Esophagus squamous epithelium (tissue), 5 donors: ENCODE measurements around the gene ATAD1. TPM values are rescaled to one million over a fixed set of nuclear protein-coding genes. Genes with fewer than 3 reads are reported as not detected.
"Not testable (repeated sequence)": the region's sequence is repeated elsewhere in the genome, so short reads cannot be mapped to it uniquely, and the experiment has no call there.

Experiments used
- DNase-seq: peaks from one replicate; lab custom pipeline; 2025; lab: John Stamatoyannopoulos, UW
- H3K27ac ChIP-seq, 4 donors: fragments of 200-600 bp; sonication (generic); one replicate each; pipeline ENCODE4 v1.5.1; 2016 to 2019; ENCODE audit warnings: mild to moderate bottlenecking in 1 of 4
- H3K27me3 ChIP-seq, 4 donors: fragments of 200-600 bp; sonication (generic); 1 replicate in 3 of 4; 2 replicates in 1 of 4; pipeline versions ENCODE4 v1.5.1 to v1.6.0; 2017 to 2021; ENCODE audit warnings: antibody characterized with exemption in 1 of 4
- H3K36me3 ChIP-seq, 3 donors: fragments of 200-600 bp; sonication (generic); one replicate each; pipeline ENCODE4 v1.5.1; 2016 to 2019
- H3K4me1 ChIP-seq, 3 donors: fragments of 200-600 bp; sonication (generic); one replicate each; pipeline ENCODE4 v1.5.1; 2017 to 2019
- H3K4me3 ChIP-seq, 4 donors: fragments of 200-600 bp; sonication (generic); 1 replicate in 3 of 4; 2 replicates in 1 of 4; pipeline ENCODE4 v1.5.1; 2016 to 2019; ENCODE audit warnings: mild to moderate bottlenecking in 2 of 4, moderate library complexity in 1 of 4
- H3K9me3 ChIP-seq, 3 donors: fragments of 200-600 bp; sonication (generic); one replicate each; pipeline ENCODE4 v1.5.1; 2016 to 2019
- CTCF ChIP-seq, 6 experiments: fragments of 450-650 bp in 4 of 6; fragments of 200-600 bp in 2 of 6; sonication (generic) in 2 of 6; IDR thresholded peaks; one replicate each; pipeline ENCODE4 v1.5.1; 2016 to 2019; ENCODE audit warnings: antibody characterized with exemption in 6 of 6, mild to moderate bottlenecking in 4 of 6, moderate library complexity in 4 of 6
- POLR2A ChIP-seq, 4 donors: fragments of 450-650 bp; IDR thresholded peaks; one replicate each; pipeline ENCODE4 v1.6.1; 2017; ENCODE audit warnings: antibody characterized with exemption in 4 of 4, mild to moderate bottlenecking in 4 of 4, moderate library complexity in 3 of 4
- WGBS, 2 donors: methylation state at CpG; one replicate each; pipeline ENCODE4 v1.1.5; 2018; 5-methylcytosine and 5-hydroxymethylcytosine counted together
- intact Hi-C: fragments of 100-400 bp; cut with DNase I; formaldehyde crosslinking; loops from one replicate; pipeline ENCODE4 v1.15.0; 2022
- total RNA-seq, 4 donors: library from RNA; depleted of rRNA; stranded (reverse); fragments of >200 nt; gene quantifications; one replicate each; pipeline ENCODE4 v1.1.0, GENCODE V29; 2016
- donor health status: DM: yes; HTN: yes; CAD: no.

Gene ATAD1
- total RNA-seq, 4 donors from 2014 or later, result 22.3 to 30.1 (median 26.2) TPM

GRCh38 chr10:87816163-87816897, 1.7 kb downstream of the ATAD1 start:
- DNase-seq, result no peak
- WGBS, 2 donors, result 59 to 65% methylated on average over 9 of the region's 9 CpGs
- no peaks in the 10 kb centered on the region for H3K27me3 ChIP-seq
- intact Hi-C loops, result no loop called here
- no peaks in the 10 kb centered on the region for H3K9me3 ChIP-seq
- peaks cover 0 to 26% (median 6%) of the 10 kb centered on the region in 3 donors for H3K36me3 ChIP-seq
- peak in 2 of 6 experiments; percentile 16 to 40 for TF ChIP-seq CTCF (IDR thresholded peaks at IDR 0.05)
- no peak for TF ChIP-seq POLR2A (IDR thresholded peaks at IDR 0.05)
- peaks cover 8 to 43% (median 18%) of the 10 kb centered on the region in 3 donors for H3K4me1 ChIP-seq
- H3K4me3 ChIP-seq, result peak overlapping the region in 3 of 4 donors; percentile 62 to 95 (median 80)
- H3K27ac ChIP-seq, result no peak overlapping the region

- H3K36me3 ChIP-seq, result peaks cover 0 to 72% (median 0%) of the 10 kb centered on the region in 3 donors
- WGBS, 2 donors, result 78 to 92% methylated on average over 2 of the region's 2 CpGs
- TF ChIP-seq POLR2A (IDR thresholded peaks at IDR 0.05) (no peak), CTCF (IDR thresholded peaks at IDR 0.05) (no peak)
- H3K27me3 ChIP-seq, result no peaks in the 10 kb centered on the region
- intact Hi-C loops, result no loop called here
- no peak overlapping the region for H3K4me3 ChIP-seq
- H3K4me1 ChIP-seq, result peaks cover 0 to 13% (median 0%) of the 10 kb centered on the region in 3 donors
- H3K27ac ChIP-seq, result no peak overlapping the region
- DNase-seq, result no peak
- H3K9me3 ChIP-seq, result peaks cover 0 to 9% (median 0%) of the 10 kb centered on the region in 3 donors
Observed at GRCh38 chr10:87804939-87805569, 13.0 kb downstream of the ATAD1 start.

- H3K27ac ChIP-seq, result no peak overlapping the region
- TF ChIP-seq CTCF (IDR thresholded peaks at IDR 0.05), result no peak
- no peak for TF ChIP-seq POLR2A (IDR thresholded peaks at IDR 0.05)
- H3K27me3 ChIP-seq, result no peaks in the 10 kb centered on the region
- H3K36me3 ChIP-seq, result peaks cover 0 to 60% (median 0%) of the 10 kb centered on the region in 3 donors
- H3K4me1 ChIP-seq, result peaks cover 0 to 13% (median 0%) of the 10 kb centered on the region in 3 donors
- H3K4me3 ChIP-seq, result no peak overlapping the region
- no peak for DNase-seq
- intact Hi-C loops, result no loop called here
- peaks cover 0 to 9% (median 0%) of the 10 kb centered on the region in 3 donors for H3K9me3 ChIP-seq
Observed at GRCh38 chr10:87803831-87804230, 14.2 kb downstream of the ATAD1 start.

GRCh38 chr10:87803328-87803727, 14.7 kb downstream of the ATAD1 start:
- intact Hi-C loops, result no loop called here
- WGBS, 2 donors, result 92 to 97% methylated on average over 4 of the region's 4 CpGs
- H3K27ac ChIP-seq, result no peak overlapping the region

GRCh38 chr10:87801813-87802435, 16.1 kb downstream of the ATAD1 start:
- DNase-seq, H3K27ac ChIP-seq: not testable (repeated sequence)
- WGBS, 2 donors, result 100% methylated on average over 1 of the region's 1 CpG

More at GRCh38 chr10:87803328-87803727, 14.7 kb downstream of the ATAD1 start:
- peaks cover 0 to 13% (median 0%) of the 10 kb centered on the region in 3 donors for H3K4me1 ChIP-seq
- no peak overlapping the region for H3K4me3 ChIP-seq
- TF ChIP-seq POLR2A (IDR thresholded peaks at IDR 0.05), result no peak
- no peak for TF ChIP-seq CTCF (IDR thresholded peaks at IDR 0.05)
- peaks cover 0 to 55% (median 0%) of the 10 kb centered on the region in 3 donors for H3K36me3 ChIP-seq
- H3K9me3 ChIP-seq, result peaks cover 0 to 9% (median 0%) of the 10 kb centered on the region in 3 donors
- DNase-seq, result no peak
- H3K27me3 ChIP-seq, result no peaks in the 10 kb centered on the region

More at GRCh38 chr10:87801813-87802435, 16.1 kb downstream of the ATAD1 start:
- peaks cover 0 to 13% (median 0%) of the 10 kb centered on the region in 3 donors for H3K4me1 ChIP-seq
- H3K4me3 ChIP-seq, H3K27me3 ChIP-seq, intact Hi-C loops, H3K9me3 ChIP-seq: not testable (repeated sequence)
- peaks cover 0 to 59% (median 0%) of the 10 kb centered on the region in 3 donors for H3K36me3 ChIP-seq
